GM19043 (cell line): ENCODE measurements around the gene PPP6R3.
"Not testable (repeated sequence)": the region's sequence is repeated elsewhere in the genome, so short reads cannot be mapped to it uniquely, and the experiment has no call there.

Experiments
- ATAC-seq: cut with Tn5 transposase; IDR thresholded peaks from one replicate; pipeline ENCODE4 v1.9.1; 2021; ENCODE audit warnings: low read depth; ENCODE audit not compliant: unreplicated experiment

Gene PPP6R3

GRCh38 chr11:68434159-68434558 lies 26.4 kb upstream of the PPP6R3 start:
- not testable (repeated sequence) for ATAC-seq

- ATAC-seq = no peak
Observed at GRCh38 chr11:68436162-68436888, 24.2 kb upstream of the PPP6R3 start.

GRCh38 chr11:68436985-68437926 lies 23.3 kb upstream of the PPP6R3 start:
- no peak for ATAC-seq

- no peak for ATAC-seq
Observed at GRCh38 chr11:68437927-68438657, 22.5 kb upstream of the PPP6R3 start.

GRCh38 chr11:68438658-68439259 lies 21.8 kb upstream of the PPP6R3 start:
- ATAC-seq = no peak

GRCh38 chr11:68439355-68440065 lies 21.0 kb upstream of the PPP6R3 start:
- no peak for ATAC-seq

- ATAC-seq = no peak
Observed at GRCh38 chr11:68440224-68440623, 20.3 kb upstream of the PPP6R3 start.

- ATAC-seq = no peak
Observed at GRCh38 chr11:68441466-68442230, 18.9 kb upstream of the PPP6R3 start.

- no peak for ATAC-seq
Observed at GRCh38 chr11:68442433-68442832, 18.1 kb upstream of the PPP6R3 start.

GRCh38 chr11:68444566-68444965 lies 16.0 kb upstream of the PPP6R3 start:
- ATAC-seq = no peak

- ATAC-seq = no peak
Observed at GRCh38 chr11:68445531-68446035, 15.0 kb upstream of the PPP6R3 start.

GRCh38 chr11:68446046-68446725 lies 14.4 kb upstream of the PPP6R3 start:
- no peak for ATAC-seq

GRCh38 chr11:68447015-68447801 lies 13.3 kb upstream of the PPP6R3 start:
- no peak for ATAC-seq

GRCh38 chr11:68447914-68448313 lies 12.6 kb upstream of the PPP6R3 start:
- not testable (repeated sequence) for ATAC-seq

GRCh38 chr11:68448604-68449011 lies 11.9 kb upstream of the PPP6R3 start:
- ATAC-seq = no peak

- ATAC-seq = no peak
Observed at GRCh38 chr11:68449951-68450350, 10.6 kb upstream of the PPP6R3 start.

GRCh38 chr11:68450711-68451110 lies 9.8 kb upstream of the PPP6R3 start:
- ATAC-seq = no peak

GRCh38 chr11:68454767-68455166 lies 5.8 kb upstream of the PPP6R3 start:
- ATAC-seq = no peak
